22Rv1 (cell line): ENCODE data around the gene RPL18A.

Experiments used
- ZFX ChIP-seq: fragments of 450-650 bp; IDR thresholded peaks from 2 replicates; pipeline ENCODE4 v1.6.1; 2017; ENCODE audit warnings: antibody characterized with exemption, borderline replicate concordance
- TF ChIP-seq, protein P1 (sequence below): fragments of 450-650 bp; IDR thresholded peaks from 2 replicates; pipeline ENCODE4 v1.5.1; 2017; ENCODE audit warnings: mild to moderate bottlenecking

DNA sequence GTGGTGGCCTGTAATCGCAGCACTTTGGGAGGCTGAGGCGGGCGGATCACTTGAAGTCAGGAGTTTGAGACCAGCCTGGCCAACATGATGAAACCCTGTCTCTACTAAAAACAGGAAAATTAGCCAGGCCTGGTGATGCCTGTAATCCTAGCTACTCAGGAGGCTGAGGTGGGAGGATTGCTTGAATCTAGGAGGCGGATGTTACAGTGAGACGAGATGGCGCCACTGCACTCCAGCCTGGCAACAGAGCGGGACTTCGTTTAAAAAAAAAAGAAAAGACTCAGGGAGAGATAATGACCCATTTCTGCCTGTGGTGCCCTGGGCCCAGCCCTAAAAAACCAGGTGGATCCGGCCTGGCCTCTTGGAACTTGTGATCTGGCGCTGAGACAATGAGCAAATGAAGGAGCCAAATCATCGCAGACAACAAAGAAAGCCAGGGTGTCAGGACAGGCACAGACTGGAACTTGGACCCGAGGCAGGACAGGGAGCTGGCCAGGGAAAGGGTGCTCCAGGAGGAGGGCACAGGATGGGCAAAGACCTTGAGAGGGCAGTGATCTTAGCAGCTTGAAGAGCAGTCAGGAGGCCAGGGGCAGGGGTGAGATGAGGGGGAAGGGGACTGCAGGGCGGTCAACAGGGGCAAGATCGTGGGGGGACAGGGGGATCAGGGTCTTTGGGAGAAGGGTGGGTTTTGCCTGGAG is 11.0 kb upstream of the RPL18A start:
- TF ChIP-seq, protein P1, sequence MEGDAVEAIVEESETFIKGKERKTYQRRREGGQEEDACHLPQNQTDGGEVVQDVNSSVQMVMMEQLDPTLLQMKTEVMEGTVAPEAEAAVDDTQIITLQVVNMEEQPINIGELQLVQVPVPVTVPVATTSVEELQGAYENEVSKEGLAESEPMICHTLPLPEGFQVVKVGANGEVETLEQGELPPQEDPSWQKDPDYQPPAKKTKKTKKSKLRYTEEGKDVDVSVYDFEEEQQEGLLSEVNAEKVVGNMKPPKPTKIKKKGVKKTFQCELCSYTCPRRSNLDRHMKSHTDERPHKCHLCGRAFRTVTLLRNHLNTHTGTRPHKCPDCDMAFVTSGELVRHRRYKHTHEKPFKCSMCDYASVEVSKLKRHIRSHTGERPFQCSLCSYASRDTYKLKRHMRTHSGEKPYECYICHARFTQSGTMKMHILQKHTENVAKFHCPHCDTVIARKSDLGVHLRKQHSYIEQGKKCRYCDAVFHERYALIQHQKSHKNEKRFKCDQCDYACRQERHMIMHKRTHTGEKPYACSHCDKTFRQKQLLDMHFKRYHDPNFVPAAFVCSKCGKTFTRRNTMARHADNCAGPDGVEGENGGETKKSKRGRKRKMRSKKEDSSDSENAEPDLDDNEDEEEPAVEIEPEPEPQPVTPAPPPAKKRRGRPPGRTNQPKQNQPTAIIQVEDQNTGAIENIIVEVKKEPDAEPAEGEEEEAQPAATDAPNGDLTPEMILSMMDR: no peak
- TF ChIP-seq ZFX: no peak
